ENCODE results near the gene RHOT2. TPM values are rescaled to one million over a fixed set of nuclear protein-coding genes. Genes with fewer than 3 reads are reported as not detected.

RHOT2 gene
- total RNA-seq, 4 donors from 2014 or later = 68.6 to 188 (median 106) TPM

DNA sequence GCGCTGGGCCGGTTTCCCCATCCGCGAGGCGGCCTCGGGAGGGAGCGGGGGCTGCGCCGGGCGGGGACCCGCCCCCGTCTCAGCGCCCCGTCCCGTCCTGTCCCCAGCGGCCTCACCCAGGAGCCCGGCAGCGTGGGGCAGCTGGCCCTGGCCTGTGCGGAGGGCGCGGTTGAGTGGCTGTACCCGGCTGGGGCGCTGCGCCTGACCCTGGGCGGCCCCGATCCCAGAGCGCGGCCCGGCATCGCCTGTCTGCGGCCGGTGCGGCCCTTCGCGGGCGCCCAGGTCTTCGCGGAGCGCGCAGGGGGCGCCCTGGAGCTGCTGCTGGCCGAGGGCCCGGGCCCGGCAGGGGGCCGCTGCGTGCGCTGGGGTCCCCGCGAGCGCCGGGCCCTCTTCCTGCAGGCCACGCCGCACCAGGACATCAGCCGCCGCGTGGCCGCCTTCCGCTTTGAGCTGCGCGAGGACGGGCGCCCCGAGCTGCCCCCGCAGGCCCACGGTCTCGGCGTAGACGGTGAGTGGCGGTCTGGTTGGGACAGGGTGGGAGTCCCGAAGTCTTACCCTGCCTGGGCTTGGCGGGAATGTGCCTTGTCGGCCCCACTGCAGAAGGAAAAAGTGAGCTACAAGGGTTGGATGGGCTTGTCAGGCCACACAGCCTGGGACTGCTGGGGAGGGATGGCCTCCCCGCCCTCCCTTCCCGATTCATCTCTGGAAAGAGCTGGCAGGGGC lies 47.7 kb downstream of the RHOT2 start:
- Histone ChIP-seq H3K4me1 (peaks cover 0 to 74% (median 43%) of the 10 kb centered on the region in 4 donors), H3K4me3 (peak overlapping the region; percentile 49 to 89 (median 66)), H3K36me3 (no peaks in the 10 kb centered on the region), H3K9me3 (no peaks in the 10 kb centered on the region), H3K27me3 (peaks cover 0 to 10% of the 10 kb centered on the region in 2 donors), H3K27ac (peak overlapping the region; percentile 30 to 88 (median 81))
- WGBS, 2 donors = 1 to 2% methylated on average over 34 to 45 of the region's 74 CpGs
- no peak for DNase-seq (ENCODE audit: low spot score in 2 of 2)
- TF ChIP-seq, protein P1, sequence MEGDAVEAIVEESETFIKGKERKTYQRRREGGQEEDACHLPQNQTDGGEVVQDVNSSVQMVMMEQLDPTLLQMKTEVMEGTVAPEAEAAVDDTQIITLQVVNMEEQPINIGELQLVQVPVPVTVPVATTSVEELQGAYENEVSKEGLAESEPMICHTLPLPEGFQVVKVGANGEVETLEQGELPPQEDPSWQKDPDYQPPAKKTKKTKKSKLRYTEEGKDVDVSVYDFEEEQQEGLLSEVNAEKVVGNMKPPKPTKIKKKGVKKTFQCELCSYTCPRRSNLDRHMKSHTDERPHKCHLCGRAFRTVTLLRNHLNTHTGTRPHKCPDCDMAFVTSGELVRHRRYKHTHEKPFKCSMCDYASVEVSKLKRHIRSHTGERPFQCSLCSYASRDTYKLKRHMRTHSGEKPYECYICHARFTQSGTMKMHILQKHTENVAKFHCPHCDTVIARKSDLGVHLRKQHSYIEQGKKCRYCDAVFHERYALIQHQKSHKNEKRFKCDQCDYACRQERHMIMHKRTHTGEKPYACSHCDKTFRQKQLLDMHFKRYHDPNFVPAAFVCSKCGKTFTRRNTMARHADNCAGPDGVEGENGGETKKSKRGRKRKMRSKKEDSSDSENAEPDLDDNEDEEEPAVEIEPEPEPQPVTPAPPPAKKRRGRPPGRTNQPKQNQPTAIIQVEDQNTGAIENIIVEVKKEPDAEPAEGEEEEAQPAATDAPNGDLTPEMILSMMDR (IDR thresholded peaks at IDR 0.05) = peak in 3 of 5 experiments; percentile 1 to 25 (median 20)
- no peak for TF ChIP-seq EP300 (IDR thresholded peaks at IDR 0.05)

DNA sequence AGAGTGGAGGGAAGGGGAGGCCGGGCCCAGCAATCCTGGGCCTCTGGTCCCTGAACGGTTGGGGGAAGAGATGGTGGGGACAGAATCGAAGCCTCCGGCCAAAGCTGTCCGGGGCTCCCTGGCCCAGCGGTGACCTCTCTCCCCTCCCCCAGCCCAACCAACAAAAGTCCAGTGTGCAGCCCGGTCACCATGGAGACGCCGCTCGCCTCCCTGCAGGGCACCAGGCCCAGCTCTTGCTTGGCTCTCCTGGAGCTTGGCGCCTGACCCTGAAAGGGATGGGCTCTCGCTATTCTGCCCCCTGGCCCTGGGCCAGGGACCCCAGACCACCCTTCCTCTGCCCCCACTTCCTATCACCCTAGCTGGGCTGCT lies 48.3 kb downstream of the RHOT2 start:
- peaks cover 0 to 74% (median 43%) of the 10 kb centered on the region in 4 donors for H3K4me1 ChIP-seq
- TF ChIP-seq POLR2A (IDR thresholded peaks at IDR 0.05) (no peak), EP300 (IDR thresholded peaks at IDR 0.05) (peak in 1 of 2 donors; percentile 53)
- H3K4me3 ChIP-seq = peak overlapping the region; percentile 49 to 89 (median 66)
- WGBS, 2 donors = 8 to 10% methylated on average over 4 to 7 of the region's 12 CpGs
- H3K27ac ChIP-seq = peak overlapping the region; percentile 55 to 88 (median 81)
- no peaks in the 10 kb centered on the region for H3K36me3 ChIP-seq
- H3K27me3 ChIP-seq = peaks cover 0 to 5% of the 10 kb centered on the region in 2 donors
- DNase-seq (ENCODE audit: low spot score in 2 of 2) = peak in 1 of 2 donors; percentile 38
- no peaks in the 10 kb centered on the region for H3K9me3 ChIP-seq

DNA sequence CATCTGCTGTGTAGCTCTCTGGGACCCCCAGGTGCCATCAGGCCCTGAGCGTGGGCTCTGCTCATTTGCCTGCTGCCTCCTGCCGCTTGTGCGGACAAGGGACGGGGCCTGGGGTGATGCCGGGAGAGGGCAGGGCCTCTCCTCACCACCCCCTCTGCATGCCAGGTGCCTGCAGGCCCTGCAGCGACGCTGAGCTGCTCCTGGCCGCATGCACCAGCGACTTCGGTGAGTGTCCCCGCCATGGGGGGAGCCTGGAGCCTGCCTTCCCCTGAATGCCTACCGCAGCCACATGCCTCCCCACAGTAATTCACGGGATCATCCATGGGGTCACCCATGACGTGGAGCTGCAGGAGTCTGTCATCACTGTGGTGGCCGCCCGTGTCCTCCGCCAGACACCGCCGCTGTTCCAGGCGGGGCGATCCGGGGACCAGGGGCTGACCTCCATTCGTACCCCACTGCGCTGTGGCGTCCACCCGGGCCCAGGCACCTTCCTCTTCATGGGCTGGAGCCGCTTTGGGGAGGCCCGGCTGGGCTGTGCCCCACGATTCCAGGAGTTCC lies 48.9 kb downstream of the RHOT2 start:
- no peaks in the 10 kb centered on the region for H3K36me3 ChIP-seq
- DNase-seq (ENCODE audit: low spot score in 2 of 2) = no peak
- H3K4me1 ChIP-seq = peaks cover 0 to 74% (median 46%) of the 10 kb centered on the region in 4 donors
- H3K27ac ChIP-seq = peak overlapping the region; percentile 46 to 88 (median 72)
- no peaks in the 10 kb centered on the region for H3K27me3 ChIP-seq
- 52 to 76% methylated on average over 21 to 28 of the region's 29 CpGs for WGBS, 2 donors
- TF ChIP-seq, protein P1 (IDR thresholded peaks at IDR 0.05) = no peak
- TF ChIP-seq POLR2A (IDR thresholded peaks at IDR 0.05) (no peak), EP300 (IDR thresholded peaks at IDR 0.05) (no peak)
- H3K9me3 ChIP-seq = no peaks in the 10 kb centered on the region
- H3K4me3 ChIP-seq = peak overlapping the region in 3 of 4 donors; percentile 49 to 89 (median 68)

DNA sequence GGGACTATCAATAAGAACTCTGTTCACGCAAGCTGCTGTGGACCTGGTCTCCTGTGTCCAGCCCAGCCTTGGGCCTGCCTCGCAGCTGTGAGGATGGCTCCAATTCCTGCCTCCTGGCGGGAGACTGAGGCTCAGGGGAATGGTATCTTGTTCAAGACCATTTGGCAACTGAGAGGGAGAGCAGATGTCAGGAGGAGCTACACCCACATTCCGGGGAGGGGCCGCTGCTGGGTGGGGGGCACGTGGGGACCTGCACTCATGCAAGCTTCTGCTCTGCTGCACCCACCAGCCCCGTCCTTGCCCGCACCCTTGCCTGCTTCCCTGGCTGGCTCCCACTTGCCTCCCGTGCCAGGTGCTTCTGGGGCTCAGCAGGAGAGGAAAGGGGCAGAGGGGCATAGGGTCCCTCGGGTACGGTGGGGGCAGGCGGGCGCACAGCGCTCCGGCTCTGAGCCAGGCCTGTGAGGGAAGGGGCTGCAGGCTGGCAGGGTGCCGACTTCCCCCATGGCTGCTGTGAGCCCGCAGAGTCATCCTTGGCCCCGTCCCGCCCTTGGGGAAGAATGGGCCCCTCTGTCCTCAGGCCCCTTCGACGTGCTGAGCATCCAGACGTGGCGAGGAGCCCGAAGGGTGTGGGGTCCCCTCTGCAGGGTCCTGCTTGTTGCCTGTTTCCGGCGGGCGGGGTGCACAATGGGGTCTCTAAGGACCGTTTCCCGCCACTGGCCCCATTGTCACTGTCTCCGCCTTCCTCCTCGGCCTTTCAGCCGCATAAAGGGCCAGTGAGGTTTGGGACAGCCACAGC lies 49.7 kb downstream of the RHOT2 start:
- no peak for DNase-seq (ENCODE audit: low spot score in 2 of 2)
- Histone ChIP-seq H3K4me3 (peak overlapping the region in 1 of 4 donors; percentile 89), H3K9me3 (no peaks in the 10 kb centered on the region), H3K27me3 (no peaks in the 10 kb centered on the region), H3K27ac (peak overlapping the region in 3 of 4 donors; percentile 60 to 88 (median 88)), H3K4me1 (peaks cover 0 to 77% (median 47%) of the 10 kb centered on the region in 4 donors), H3K36me3 (no peaks in the 10 kb centered on the region)
- 35 to 57% methylated on average over 21 to 25 of the region's 32 CpGs for WGBS, 2 donors
- TF ChIP-seq, protein P1 (IDR thresholded peaks at IDR 0.05) = no peak
- TF ChIP-seq EP300 (IDR thresholded peaks at IDR 0.05) = no peak
- no peak for TF ChIP-seq POLR2A (IDR thresholded peaks at IDR 0.05)

DNA sequence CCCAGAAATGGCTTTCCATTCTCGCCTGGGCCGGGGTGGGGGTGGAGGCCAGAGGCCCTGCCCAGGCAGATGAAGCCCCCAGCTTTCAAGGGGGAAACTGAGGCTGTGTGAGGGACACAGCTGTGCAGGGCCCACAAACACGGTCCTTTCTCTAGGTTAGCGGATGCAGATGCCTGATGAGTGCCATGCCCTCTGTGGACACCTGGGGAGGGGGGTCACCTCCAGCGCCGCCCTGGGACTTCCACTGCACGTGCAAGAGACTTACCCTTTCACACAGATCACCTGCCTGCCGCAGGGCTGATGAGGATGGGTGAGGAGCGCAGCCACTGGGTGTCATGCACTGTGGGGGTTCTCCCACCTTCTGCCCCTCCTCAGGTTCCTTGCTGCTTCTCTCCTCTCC lies 50.5 kb downstream of the RHOT2 start:
- H3K27me3 ChIP-seq = no peaks in the 10 kb centered on the region
- H3K36me3 ChIP-seq = no peaks in the 10 kb centered on the region
- peaks cover 0 to 77% (median 47%) of the 10 kb centered on the region in 4 donors for H3K4me1 ChIP-seq
- peak overlapping the region in 3 of 4 donors; percentile 60 to 88 (median 88) for H3K27ac ChIP-seq
- DNase-seq (ENCODE audit: low spot score in 2 of 2) = no peak
- H3K4me3 ChIP-seq = no peak overlapping the region
- WGBS, 2 donors = 57 to 85% methylated on average over 6 to 8 of the region's 9 CpGs
- TF ChIP-seq, protein P1 (IDR thresholded peaks at IDR 0.05) = no peak
- TF ChIP-seq EP300 (IDR thresholded peaks at IDR 0.05) (no peak), POLR2A (IDR thresholded peaks at IDR 0.05) (no peak)
- no peaks in the 10 kb centered on the region for H3K9me3 ChIP-seq
